H9 (cell line): Measurements from ENCODE around the gene ZNF330. TPM values are rescaled to one million over a fixed set of nuclear protein-coding genes. Genes with fewer than 3 reads are reported as not detected.

ENCODE experiments used
- DNase-seq: peaks from one replicate; pipeline ENCODE4 v3.0.0-alpha.2; 2017
- H2AFZ ChIP-seq: one replicate; pipeline ENCODE4 v1.6.1; 2013; ENCODE audit warnings: mild to moderate bottlenecking, low read length, control low read depth, moderate library complexity
- H2AK5ac ChIP-seq: 2 replicates; pipeline ENCODE4 v1.6.1; 2013; ENCODE audit warnings: low read length, control low read depth, mixed read lengths; ENCODE audit not compliant: insufficient read length
- H2BK120ac ChIP-seq: one replicate; pipeline ENCODE4 v1.6.1; 2013; ENCODE audit warnings: low read depth, mild to moderate bottlenecking, low read length, control low read depth, inconsistent platforms; ENCODE audit not compliant: poor library complexity, severe bottlenecking
- H2BK12ac ChIP-seq: 2 replicates; pipeline ENCODE4 v1.6.1; 2013; ENCODE audit warnings: low read length, control low read depth, mixed read lengths, low read depth; ENCODE audit not compliant: insufficient read length
- H2BK15ac ChIP-seq: 2 replicates; pipeline ENCODE4 v1.6.1; 2013; ENCODE audit warnings: low read depth, low read length, control low read depth
- H2BK20ac ChIP-seq: one replicate; pipeline ENCODE4 v1.6.1; 2013; ENCODE audit warnings: low read depth, mild to moderate bottlenecking, low read length, control low read depth, inconsistent platforms; ENCODE audit not compliant: poor library complexity, severe bottlenecking
- H2BK5ac ChIP-seq: 2 replicates; pipeline ENCODE4 v1.6.1; 2013; ENCODE audit warnings: low read length, control low read depth, mixed read lengths; ENCODE audit not compliant: insufficient read length
- H3K14ac ChIP-seq: 2 replicates; pipeline ENCODE4 v1.6.1; 2013; ENCODE audit warnings: low read length, control low read depth; ENCODE audit not compliant: insufficient read depth
- H3K18ac ChIP-seq: 2 replicates; pipeline ENCODE4 v1.6.1; 2013; ENCODE audit warnings: low read depth, mild to moderate bottlenecking, mixed read lengths, low read length, control low read depth; ENCODE audit not compliant: insufficient read length
- H3K23ac ChIP-seq: 2 replicates; pipeline ENCODE4 v1.6.1; 2013; ENCODE audit warnings: low read length, control low read depth, mixed read lengths, low read depth; ENCODE audit not compliant: insufficient read length
- H3K23me2 ChIP-seq: 2 replicates; pipeline ENCODE4 v1.6.1; 2013; ENCODE audit warnings: low read depth, mild to moderate bottlenecking, mixed read lengths, low read length, control low read depth; ENCODE audit not compliant: insufficient read length, poor library complexity, severe bottlenecking
- H3K27ac ChIP-seq: 2 replicates; pipeline ENCODE4 v1.5.1; 2013; ENCODE audit warnings: low read length, control low read depth, mixed read lengths, low read depth; ENCODE audit not compliant: insufficient read length
- H3K27me3 ChIP-seq: 2 replicates; pipeline ENCODE4 v1.6.1; 2013; ENCODE audit warnings: low read length, control low read depth, inconsistent platforms; ENCODE audit not compliant: insufficient read depth
- H3K4ac ChIP-seq: 2 replicates; pipeline ENCODE4 v1.6.1; 2013; ENCODE audit warnings: low read depth, mild to moderate bottlenecking, control low read depth, inconsistent platforms, low read length, moderate library complexity
- H3K4me1 ChIP-seq: 2 replicates; pipeline ENCODE4 v1.6.1; 2013; ENCODE audit warnings: low read length, control low read depth, inconsistent platforms; ENCODE audit not compliant: insufficient read depth
- H3K4me2 ChIP-seq: 2 replicates; pipeline ENCODE4 v1.6.1; 2013; ENCODE audit warnings: low read length, control low read depth, mixed read lengths; ENCODE audit not compliant: insufficient read length, insufficient read depth
- H3K56ac ChIP-seq: 2 replicates; pipeline ENCODE4 v1.6.1; 2013; ENCODE audit warnings: low read depth, mild to moderate bottlenecking, mixed read lengths, low read length, control low read depth; ENCODE audit not compliant: insufficient read length
- H3K79me1 ChIP-seq: 2 replicates; pipeline ENCODE4 v1.6.1; 2013; ENCODE audit warnings: low read depth, mild to moderate bottlenecking, moderate library complexity, low read length, control low read depth, inconsistent platforms; ENCODE audit not compliant: insufficient read depth, poor library complexity, severe bottlenecking
- H3K79me2 ChIP-seq: 2 replicates; pipeline ENCODE4 v1.6.1; 2013; ENCODE audit warnings: low read length, control low read depth, inconsistent platforms; ENCODE audit not compliant: insufficient read depth
- H3K9ac ChIP-seq: 2 replicates; pipeline ENCODE4 v1.6.1; 2013; ENCODE audit warnings: low read length, control low read depth, mixed read lengths; ENCODE audit not compliant: insufficient read length; ENCODE audit errors: extremely low read depth
- H3K9me3 ChIP-seq: one replicate; pipeline ENCODE4 v1.6.1; 2013; ENCODE audit warnings: low read depth, low read length, inconsistent platforms; ENCODE audit not compliant: control insufficient read depth
- H3T11ph ChIP-seq: one replicate; pipeline ENCODE4 v1.6.1; 2013; ENCODE audit warnings: mild to moderate bottlenecking, low read length, control low read depth, inconsistent platforms
- H4K20me1 ChIP-seq: one replicate; pipeline ENCODE4 v1.6.1; 2013; ENCODE audit not compliant: control insufficient read depth, insufficient read length, insufficient read depth
- H4K5ac ChIP-seq: 2 replicates; pipeline ENCODE4 v1.6.1; 2013; ENCODE audit warnings: low read depth, mild to moderate bottlenecking, mixed read lengths, low read length, control low read depth; ENCODE audit not compliant: insufficient read length
- H4K8ac ChIP-seq: replicated peaks from 2 replicates; pipeline ENCODE4 v1.6.1; 2013; ENCODE audit warnings: low read length, control low read depth, mixed read lengths, low read depth; ENCODE audit not compliant: insufficient read length
- H4K91ac ChIP-seq: 2 replicates; pipeline ENCODE4 v1.6.1; 2013; ENCODE audit warnings: low read depth, mild to moderate bottlenecking, moderate library complexity, mixed read lengths, low read length, control low read depth; ENCODE audit not compliant: insufficient read length
- H3K27ac Mint-ChIP-seq, 3 experiments: 2 replicates in 2 of 3; 3 replicates in 1 of 3; pipeline ENCODE4 v1.8.0; 2020 to 2021; ENCODE audit warnings: mixed read lengths in 3 of 3, mild to moderate bottlenecking in 1 of 3, moderate library complexity in 1 of 3
- H3K27me3 Mint-ChIP-seq: 2 replicates; pipeline ENCODE4 v1.8.0; 2021; ENCODE audit warnings: low read depth, mild to moderate bottlenecking, moderate library complexity, mixed read lengths
- H3K36me3 Mint-ChIP-seq, 3 experiments: 2 replicates in 2 of 3; 3 replicates in 1 of 3; pipeline ENCODE4 v1.8.0; 2020 to 2021; ENCODE audit warnings: low read depth in 3 of 3, mixed read lengths in 3 of 3; ENCODE audit not compliant: insufficient read depth in 1 of 3
- H3K4me1 Mint-ChIP-seq, 2 experiments: 2 replicates each; pipeline ENCODE4 v1.8.0; 2020; ENCODE audit warnings: mixed read lengths in 2 of 2
- H3K4me3 Mint-ChIP-seq, 2 experiments: 2 replicates in 1 of 2; 3 replicates in 1 of 2; pipeline ENCODE4 v1.8.0; 2020 to 2021; ENCODE audit warnings: mild to moderate bottlenecking in 2 of 2, mixed read lengths in 2 of 2, moderate library complexity in 1 of 2
- H3K9me3 Mint-ChIP-seq, 2 experiments: 2 replicates in 1 of 2; 3 replicates in 1 of 2; pipeline ENCODE4 v1.8.0; 2020; ENCODE audit warnings: mild to moderate bottlenecking in 2 of 2, mixed read lengths in 2 of 2, moderate library complexity in 1 of 2
- CTCF ChIP-seq: fragments of 200-600 bp; sonication (generic); conservative IDR thresholded peaks from 3 replicates; pipeline ENCODE4 v1.8.0; 2021; ENCODE audit warnings: antibody characterized with exemption, mild to moderate bottlenecking
- WGBS: extraction: QIAGEN DNeasy Blood & Tissue Kit; methylation state at CpG from one replicate; pipeline ENCODE4 v1.1.7; 2013; ENCODE audit warnings: missing lambda C conversion rate, low lambda C conversion rate, mixed read lengths; ENCODE audit not compliant: insufficient read length; ENCODE audit errors: extremely low coverage; 5-methylcytosine and 5-hydroxymethylcytosine counted together
- total RNA-seq: library from RNA; stranded (reverse); gene quantifications from 2 replicates; pipeline ENCODE4 v1.2.1, GENCODE V29; 2021

ZNF330 gene
- total RNA-seq, 1 experiment from 2014 or later: 32.6 TPM

- H2BK5ac ChIP-seq: no peak overlapping the region
- H3K36me3 Mint-ChIP-seq: no peaks in the 10 kb centered on the region
- no CpG with 5 or more reads among the region's 2 CpGs for WGBS
- H3K4me1 ChIP-seq: no peaks in the 10 kb centered on the region
- peaks cover 7 to 9% of the 10 kb centered on the region in 2 experiments; a peak in 3 of 5 replicates for H3K9me3 Mint-ChIP-seq
- H2BK120ac ChIP-seq: no peak overlapping the region
- H3K4me1 Mint-ChIP-seq: no peaks in the 10 kb centered on the region
- no peak overlapping the region for H4K8ac ChIP-seq
- H3K4me2 ChIP-seq: no peak overlapping the region
- no peaks in the 10 kb centered on the region for H3K9me3 ChIP-seq
- H3K18ac ChIP-seq: no peak overlapping the region
- H3K56ac ChIP-seq: no peak overlapping the region
- no peaks in the 10 kb centered on the region for H3K79me1 ChIP-seq
- no peak overlapping the region for H3K27ac Mint-ChIP-seq
- no peak overlapping the region for H3K27ac ChIP-seq
- H3K27me3 Mint-ChIP-seq: no peaks in the 10 kb centered on the region; the same call in 1 of the 2 replicates
- H3K4me3 Mint-ChIP-seq: no peak overlapping the region
- H3K79me2 ChIP-seq: no peaks in the 10 kb centered on the region
- no peak overlapping the region for H2AFZ ChIP-seq
- no peak overlapping the region for H3K14ac ChIP-seq
- no peak overlapping the region for H4K5ac ChIP-seq
- no peak overlapping the region for H3K9ac ChIP-seq
- H2BK12ac ChIP-seq: no peak overlapping the region
- H3K23ac ChIP-seq: no peak overlapping the region
- H3K4ac ChIP-seq: no peak overlapping the region
- TF ChIP-seq CTCF: no peak
- H2AK5ac ChIP-seq: no peak overlapping the region
- H3K27me3 ChIP-seq: no peaks in the 10 kb centered on the region
- no peak overlapping the region for H3T11ph ChIP-seq
- no peaks in the 10 kb centered on the region for H4K20me1 ChIP-seq
- no peak overlapping the region for H2BK15ac ChIP-seq
- no peaks in the 10 kb centered on the region for H3K23me2 ChIP-seq
- H2BK20ac ChIP-seq: no peak overlapping the region
- no peak for DNase-seq
- no peak overlapping the region for H4K91ac ChIP-seq
Observed at GRCh38 chr4:141195095-141195707, 25.5 kb upstream of the ZNF330 start.
